ENCODE measurements around the gene TUBE1. TPM values are rescaled to one million over a fixed set of nuclear protein-coding genes. Genes with fewer than 3 reads are reported as not detected.

Gene TUBE1
- total RNA-seq, 1 donor = 38.2 TPM

DNA sequence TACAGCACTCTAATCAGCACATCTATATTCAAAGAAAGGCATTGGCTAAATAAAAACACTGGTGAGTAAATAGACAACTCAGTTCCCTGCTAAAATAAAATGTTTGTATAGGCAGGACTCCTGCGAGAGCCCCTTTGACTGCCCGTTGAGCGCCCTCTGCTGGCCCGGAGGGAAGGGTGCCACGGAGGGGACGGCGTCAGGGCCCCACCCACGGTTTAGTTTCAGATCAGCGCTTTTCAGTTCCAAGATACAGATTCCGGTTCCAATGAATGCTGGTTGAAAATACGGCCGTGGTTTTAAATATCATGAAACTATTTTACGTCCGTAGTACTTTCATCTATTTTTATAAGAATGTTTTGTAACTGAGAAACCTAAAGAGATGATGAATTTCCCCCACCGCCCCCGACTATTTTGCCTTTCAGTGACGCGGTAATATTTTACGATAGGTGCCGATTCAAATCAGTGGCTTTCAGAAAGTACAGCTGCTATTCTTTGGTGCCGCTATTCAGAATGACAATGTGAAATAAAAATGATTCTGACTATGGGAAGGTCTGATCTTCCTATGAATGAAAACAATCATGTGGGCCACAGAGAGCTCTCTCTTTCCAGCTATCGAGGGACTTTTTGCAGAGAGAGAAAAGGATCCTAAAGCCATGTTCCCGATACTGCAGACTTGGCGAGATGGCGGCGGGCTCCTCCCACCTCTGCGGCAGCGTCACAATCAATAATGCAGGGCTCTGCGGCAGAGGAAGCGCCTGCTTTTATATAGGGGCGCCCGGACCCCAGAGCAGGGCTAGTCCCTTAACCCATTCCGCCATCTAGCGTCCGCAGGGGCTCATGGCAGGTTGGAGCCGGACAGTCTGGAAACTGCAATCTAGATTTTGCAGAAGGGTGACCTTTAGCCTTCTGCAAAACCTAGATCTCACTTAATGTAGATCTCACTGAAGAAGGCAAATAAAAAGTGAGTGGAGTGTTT lies 44.0 kb downstream of the TUBE1 start:
- peak overlapping the region; percentile 71 for H3K4me3 ChIP-seq (ENCODE audit: low read depth, low read length)
- peak; percentile 91 for DNase-seq (ENCODE audit: low read depth)
- TF ChIP-seq CTCF (IDR thresholded peaks at IDR 0.05; ENCODE audit: insufficient read depth, low read length) = peak; percentile 98

DNA sequence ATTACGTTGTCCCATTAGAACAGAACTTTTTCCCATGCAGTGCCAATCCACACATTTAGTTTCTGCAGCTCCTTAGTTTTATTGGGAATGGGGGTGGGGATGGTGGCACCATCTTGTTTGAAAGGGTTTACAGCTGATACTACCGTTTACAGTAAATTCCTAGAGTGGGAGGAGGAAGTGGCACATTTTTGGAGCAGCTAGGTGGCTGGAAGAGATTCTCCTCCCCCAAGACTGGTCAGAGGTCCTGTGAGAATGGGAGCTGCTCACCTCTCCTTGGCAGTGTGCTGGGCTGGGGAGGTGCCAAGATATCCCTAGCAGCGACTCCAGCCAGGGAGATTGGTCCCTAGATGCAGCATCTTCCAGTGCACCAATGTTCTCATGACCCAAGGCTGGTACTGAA lies 45.7 kb downstream of the TUBE1 start:
- DNase-seq (ENCODE audit: low read depth) = no peak
- H3K4me3 ChIP-seq (ENCODE audit: low read depth, low read length) = no peak overlapping the region
- TF ChIP-seq CTCF (IDR thresholded peaks at IDR 0.05; ENCODE audit: insufficient read depth, low read length) = no peak

GRCh38 chr6:112040956-112041355 lies 46.3 kb downstream of the TUBE1 start:
- no peak overlapping the region for H3K4me3 ChIP-seq (ENCODE audit: low read depth, low read length)
- TF ChIP-seq CTCF (IDR thresholded peaks at IDR 0.05; ENCODE audit: insufficient read depth, low read length) = no peak
- DNase-seq (ENCODE audit: low read depth) = no peak

- DNase-seq (ENCODE audit: low read depth) = no peak
- H3K4me3 ChIP-seq (ENCODE audit: low read depth, low read length) = no peak overlapping the region
- TF ChIP-seq CTCF (IDR thresholded peaks at IDR 0.05; ENCODE audit: insufficient read depth, low read length) = no peak
These were observed 47.9 kb downstream of the TUBE1 start for GRCh38 chr6:112039431-112039770.

DNA sequence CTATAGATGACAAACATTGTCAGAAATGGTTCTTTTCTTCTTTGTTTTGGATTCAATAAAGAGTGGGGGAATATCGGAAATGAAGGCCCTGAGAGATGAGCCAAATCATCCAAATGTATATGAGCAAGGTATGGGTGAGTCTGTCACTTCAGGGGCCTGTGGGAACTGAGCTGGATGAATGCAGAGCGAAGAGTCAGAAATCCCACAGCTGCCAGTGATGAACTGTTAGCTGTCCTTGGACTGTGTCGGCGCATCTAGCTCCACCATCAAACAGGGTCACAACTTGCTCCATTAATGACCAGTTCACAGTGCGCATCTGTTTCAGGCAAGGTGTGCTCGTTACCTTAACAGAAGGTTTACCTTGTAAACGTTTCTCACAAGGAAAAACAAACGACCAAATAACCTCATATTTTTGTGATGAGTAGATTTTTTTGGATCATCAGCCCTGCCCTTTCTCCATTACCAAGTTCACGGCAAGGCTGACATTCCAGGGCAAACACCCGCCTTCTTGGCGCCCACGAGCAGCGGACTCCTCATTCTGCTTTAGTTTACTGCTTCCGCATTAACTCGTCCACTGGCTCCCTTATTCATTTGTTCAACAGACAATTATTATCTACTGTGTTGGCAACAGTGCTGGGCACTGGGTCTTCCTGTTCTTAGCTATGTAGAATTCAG lies 48.4 kb downstream of the TUBE1 start:
- DNase-seq (ENCODE audit: low read depth) = peak; percentile 25
- TF ChIP-seq CTCF (IDR thresholded peaks at IDR 0.05; ENCODE audit: insufficient read depth, low read length) = no peak
- H3K4me3 ChIP-seq (ENCODE audit: low read depth, low read length) = no peak overlapping the region

DNA sequence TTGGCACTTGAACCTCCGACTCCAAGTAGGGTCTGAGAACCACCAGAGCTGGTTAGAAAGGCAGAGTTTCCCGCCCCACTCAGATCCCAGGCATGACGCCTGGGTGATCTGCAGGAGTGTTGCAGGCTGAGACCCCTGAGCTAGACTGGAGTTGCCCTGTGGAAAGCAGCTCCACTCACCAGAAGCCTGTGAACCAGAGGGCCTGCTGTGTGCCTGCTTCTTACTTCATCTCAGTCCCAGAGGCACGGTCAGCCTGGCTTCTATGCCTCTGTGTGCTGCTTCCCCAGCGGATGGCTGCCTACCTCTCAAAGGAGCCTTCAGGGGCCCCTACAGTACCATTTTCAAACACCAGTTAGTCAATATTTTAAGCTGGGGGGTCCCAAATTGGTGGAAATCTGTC lies 49.0 kb downstream of the TUBE1 start:
- H3K4me3 ChIP-seq (ENCODE audit: low read depth, low read length) = no peak overlapping the region
- no peak for DNase-seq (ENCODE audit: low read depth)
- TF ChIP-seq CTCF (IDR thresholded peaks at IDR 0.05; ENCODE audit: insufficient read depth, low read length) = no peak

All from fibroblast of the aortic adventitia (primary cell).